IMR-90 (cell line): ENCODE data around the gene LDLRAD4. TPM values are rescaled to one million over a fixed set of nuclear protein-coding genes. Genes with fewer than 3 reads are reported as not detected.
"Not testable (repeated sequence)": the region's sequence is repeated elsewhere in the genome, so short reads cannot be mapped to it uniquely, and the experiment has no call there.

Experiments
- ATAC-seq: fragments of 200-7000 bp; cut with Tn5 transposase; 2 replicates; pipeline ENCODE4 v1.9.1; 2020; ENCODE audit warnings: low read depth, mild to moderate bottlenecking, moderate library complexity
- BruUV-seq: library from RNA; stranded (reverse); fragments of 400-500 nt; replicated peaks from 2 replicates; lab custom pipeline; 2021; lab: Mats Ljungman, UMichigan
- CTCF ChIA-PET: fragments of 300-600 bp; formaldehyde crosslinking; extraction: SDS; loops from one replicate; lab custom pipeline; 2021; ENCODE audit warnings: antibody characterized with exemption; lab: Yijun Ruan, JAX
- POLR2A ChIA-PET: fragments of 300-600 bp; sonication (Branson Sonifier 250); formaldehyde crosslinking; loops from one replicate; lab custom pipeline; 2022; ENCODE audit warnings: antibody characterized with exemption; ENCODE audit not compliant: unreplicated experiment; lab: Charles Lee
- DNase-seq: peaks from one replicate; pipeline ENCODE4 v3.0.0; 2013
- H2AFZ ChIP-seq: replicated peaks from 2 replicates; pipeline ENCODE3; 2013; ENCODE audit warnings: low read length, mild to moderate bottlenecking; ENCODE audit not compliant: poor library complexity
- H2AK5ac ChIP-seq: 2 replicates; pipeline ENCODE4 v1.6.1; 2013; ENCODE audit warnings: low read depth, low read length, inconsistent platforms
- H2AK9ac ChIP-seq: replicated peaks from 2 replicates; pipeline ENCODE3; 2013; ENCODE audit warnings: mild to moderate bottlenecking, low read depth, low read length, moderate library complexity; ENCODE audit not compliant: poor library complexity
- H2BK120ac ChIP-seq: 2 replicates; pipeline ENCODE4 v1.6.1; 2013; ENCODE audit warnings: low read depth, low read length, inconsistent platforms
- H2BK15ac ChIP-seq: 3 replicates; pipeline ENCODE4 v1.6.1; 2013; ENCODE audit warnings: low read depth, low read length, inconsistent platforms
- H2BK20ac ChIP-seq: 2 replicates; pipeline ENCODE4 v1.6.1; 2013; ENCODE audit warnings: low read depth, mild to moderate bottlenecking, inconsistent platforms, low read length, moderate library complexity
- H2BK5ac ChIP-seq: 2 replicates; pipeline ENCODE4 v1.6.1; 2013; ENCODE audit warnings: mild to moderate bottlenecking, low read depth, low read length, inconsistent platforms; ENCODE audit not compliant: poor library complexity, severe bottlenecking
- H3K14ac ChIP-seq: replicated peaks from 2 replicates; pipeline ENCODE4 v1.6.1; 2013; ENCODE audit warnings: low read depth, low read length, inconsistent platforms
- H3K18ac ChIP-seq: 2 replicates; pipeline ENCODE4 v1.6.1; 2013; ENCODE audit warnings: low read depth, low read length, control low read depth
- H3K23ac ChIP-seq: 2 replicates; pipeline ENCODE4 v1.6.1; 2013; ENCODE audit warnings: low read depth, low read length, inconsistent platforms
- H3K27ac ChIP-seq: 2 replicates; pipeline ENCODE4 v1.5.1; 2013; ENCODE audit warnings: mild to moderate bottlenecking, control low read depth, low read length; ENCODE audit not compliant: insufficient read depth
- H3K27me3 ChIP-seq: 2 replicates; pipeline ENCODE4 v1.6.1; 2013; ENCODE audit warnings: low read length; ENCODE audit not compliant: control insufficient read depth, insufficient read depth
- H3K36me3 ChIP-seq: 2 replicates; pipeline ENCODE4 v1.6.1; 2013; ENCODE audit warnings: low read length, mixed read lengths; ENCODE audit not compliant: control insufficient read depth, insufficient read depth
- H3K4ac ChIP-seq: 2 replicates; pipeline ENCODE4 v1.6.1; 2013; ENCODE audit warnings: low read depth, low read length, inconsistent platforms
- H3K4me1 ChIP-seq: 2 replicates; pipeline ENCODE4 v1.6.1; 2013; ENCODE audit warnings: low read length, mixed read lengths; ENCODE audit not compliant: control insufficient read depth, insufficient read depth
- H3K4me2 ChIP-seq: 2 replicates; pipeline ENCODE4 v1.6.1; 2013; ENCODE audit warnings: low read depth, mild to moderate bottlenecking, control low read depth, low read length, moderate library complexity
- H3K4me3 ChIP-seq: 2 replicates; pipeline ENCODE4 v1.5.1; 2013; ENCODE audit warnings: low read depth, mild to moderate bottlenecking, control low read depth, low read length, moderate library complexity; ENCODE audit not compliant: insufficient read depth
- H3K56ac ChIP-seq: 2 replicates; pipeline ENCODE4 v1.6.1; 2013; ENCODE audit warnings: low read length, inconsistent platforms; ENCODE audit not compliant: insufficient read depth; ENCODE audit errors: extremely low read depth
- H3K79me1 ChIP-seq, 2 experiments: 2 replicates each; pipeline ENCODE4 v1.6.1; 2013; ENCODE audit warnings: low read length in 2 of 2, inconsistent platforms in 1 of 2, low read depth in 1 of 2
- H3K9ac ChIP-seq: 2 replicates; pipeline ENCODE4 v1.6.1; 2013; ENCODE audit warnings: low read depth, low read length, control low read depth
- H3K9me1 ChIP-seq: 2 replicates; pipeline ENCODE4 v1.6.1; 2013; ENCODE audit warnings: low read length, inconsistent platforms; ENCODE audit not compliant: insufficient read depth
- H3K9me3 ChIP-seq: 2 replicates; pipeline ENCODE4 v1.6.1; 2013; ENCODE audit warnings: low read length; ENCODE audit not compliant: control insufficient read depth, insufficient read depth
- H4K20me1 ChIP-seq: 2 replicates; pipeline ENCODE4 v1.6.1; 2013; ENCODE audit warnings: low read length, inconsistent platforms; ENCODE audit not compliant: insufficient read depth
- H4K5ac ChIP-seq: 2 replicates; pipeline ENCODE4 v1.6.1; 2013; ENCODE audit warnings: mild to moderate bottlenecking, low read depth, low read length, control low read depth
- H4K8ac ChIP-seq, 2 experiments: 2 replicates each; pipeline ENCODE4 v1.6.1; 2013; ENCODE audit warnings: low read depth in 2 of 2, low read length in 2 of 2, control low read depth in 1 of 2, inconsistent platforms in 1 of 2
- H4K91ac ChIP-seq: 2 replicates; pipeline ENCODE4 v1.6.1; 2013; ENCODE audit warnings: low read depth, low read length, inconsistent platforms; ENCODE audit not compliant: insufficient read depth
- WGBS, 2 experiments: methylation state at CpG; one replicate each; pipeline versions ENCODE4 v1.1.5 to v1.1.7; 2013; ENCODE audit warnings: missing lambda C conversion rate in 2 of 2; ENCODE audit not compliant: insufficient read length in 1 of 2; ENCODE audit errors: extremely low coverage in 2 of 2; 5-methylcytosine and 5-hydroxymethylcytosine counted together
- dilution Hi-C: fragments of 300-500 bp; cut with HindIII; formaldehyde crosslinking; loops from one replicate; pipeline ENCODE4 v1.14.3; 2018; ENCODE audit warnings: low sequenced_read_pairs; ENCODE audit not compliant: unreplicated experiment
- in situ Hi-C: fragments of 300-500 bp; cut with MboI; formaldehyde crosslinking; loops from 3 replicates; pipeline ENCODE4 v1.14.3; 2019; ENCODE audit warnings: low sequenced_read_pairs, inconsistent platforms, mixed read lengths
- intact Hi-C: fragments of 100-400 bp; cut with micrococcal nuclease; formaldehyde crosslinking; loops from 2 replicates; pipeline ENCODE4 v1.10.0; 2022
- polyA plus RNA-seq, 3 experiments: library from polyadenylated mRNA; depleted of rRNA; stranded (reverse); fragments of >200 nt; gene quantifications; 2 replicates each; pipeline ENCODE4 v1.2.3, GENCODE V29; 2012; ENCODE audit warnings: low replicate concordance in 1 of 3
- total RNA-seq: library from RNA; depleted of rRNA; stranded (reverse); fragments of >200 nt; gene quantifications from 2 replicates; pipeline ENCODE4 v1.2.3, GENCODE V29; 2012

LDLRAD4 gene
- total and polyA plus RNA-seq, 2 of the 4 experiments (the other 2 are of a cell fraction) = not detected

DNA sequence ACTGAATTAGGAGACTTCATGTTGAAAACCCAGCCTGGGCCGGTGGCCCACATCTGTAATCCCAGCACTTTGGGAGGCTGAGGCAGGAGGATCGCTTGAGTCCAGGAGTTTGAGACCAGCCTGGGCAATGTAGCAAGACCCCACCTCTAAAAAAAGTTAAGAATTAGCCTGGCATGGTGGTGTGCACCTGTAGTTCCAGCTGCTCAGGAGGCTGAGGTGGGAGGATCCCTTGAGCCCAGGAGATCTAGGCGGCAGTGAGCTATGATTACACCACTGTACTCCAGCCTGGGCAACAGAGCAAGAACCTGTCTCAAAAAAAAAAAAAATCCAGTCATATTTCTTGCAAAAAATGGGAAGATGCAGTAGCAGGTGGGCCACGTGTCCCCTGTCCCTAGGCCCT lies 257.8 kb downstream of the LDLRAD4 start:
- H4K8ac ChIP-seq, H3K79me1 ChIP-seq, H2BK5ac ChIP-seq, H3K27ac ChIP-seq, H2BK20ac ChIP-seq, dilution Hi-C loops, H3K23ac ChIP-seq, H3K4me1 ChIP-seq, H3K27me3 ChIP-seq, H2AK9ac ChIP-seq, H3K4me3 ChIP-seq, ATAC-seq, H3K9ac ChIP-seq, H3K18ac ChIP-seq, intact Hi-C loops, H3K4me2 ChIP-seq, H4K20me1 ChIP-seq, H2AK5ac ChIP-seq, H3K4ac ChIP-seq, POLR2A ChIA-PET, H4K5ac ChIP-seq, H3K14ac ChIP-seq, H4K91ac ChIP-seq, H3K56ac ChIP-seq, BruUV-seq, H3K9me1 ChIP-seq, H2BK15ac ChIP-seq, CTCF ChIA-PET, DNase-seq, H3K36me3 ChIP-seq, H2BK120ac ChIP-seq, in situ Hi-C loops, H3K9me3 ChIP-seq: not testable (repeated sequence)
- H2AFZ ChIP-seq = peak overlapping the region; percentile 18
- WGBS, 2 experiments = no CpG with 5 or more reads among the region's 4 CpGs
